Astrocyte (in vitro differentiated cells and primary cell): ENCODE measurements around the gene FABP1. TPM values are rescaled to one million over a fixed set of nuclear protein-coding genes. Genes with fewer than 3 reads are reported as not detected.

Experiments used
- DNase-seq: peaks from one replicate; pipeline ENCODE4 v3.0.0-alpha.2; 2010; ENCODE audit warnings: low read depth
- FAIRE-seq: peaks from 2 replicates; lab custom pipeline; 2011; peaks lifted over from hg19 to GRCh38; lab: Jason Lieb, UNC
- H2AFZ ChIP-seq: 2 replicates; pipeline ENCODE4 v1.6.0; 2012; ENCODE audit warnings: low read depth, low read length, inconsistent platforms
- H3K27ac ChIP-seq: 2 replicates; pipeline ENCODE4 v1.5.1; 2011; ENCODE audit warnings: low read depth, low read length, inconsistent platforms
- H3K27me3 ChIP-seq: 2 replicates; pipeline ENCODE4 v1.6.0; 2011; ENCODE audit warnings: low read length, inconsistent platforms; ENCODE audit not compliant: insufficient read depth
- H3K36me3 ChIP-seq: 2 replicates; pipeline ENCODE4 v1.5.1; 2011; ENCODE audit warnings: low read length, inconsistent platforms; ENCODE audit not compliant: insufficient read depth
- H3K4me1 ChIP-seq: 2 replicates; pipeline ENCODE4 v1.5.1; 2011; ENCODE audit warnings: low read length, inconsistent platforms; ENCODE audit not compliant: insufficient read depth
- H3K4me2 ChIP-seq: 2 replicates; pipeline ENCODE4 v1.6.0; 2012; ENCODE audit warnings: low read length, inconsistent platforms
- H3K4me3 ChIP-seq: 2 replicates; pipeline ENCODE4 v1.5.1; 2011; ENCODE audit warnings: low read depth, mild to moderate bottlenecking, low read length, inconsistent platforms; ENCODE audit not compliant: insufficient read depth
- H3K79me2 ChIP-seq: 2 replicates; pipeline ENCODE4 v1.6.0; 2012; ENCODE audit warnings: mild to moderate bottlenecking, low read length, inconsistent platforms; ENCODE audit not compliant: insufficient read depth
- H3K9ac ChIP-seq: 2 replicates; pipeline ENCODE4 v1.6.0; 2012; ENCODE audit warnings: mild to moderate bottlenecking, low read length, inconsistent platforms
- H3K9me3 ChIP-seq: 2 replicates; pipeline ENCODE4 v1.5.1; 2012; ENCODE audit warnings: low read depth, mild to moderate bottlenecking, low read length, inconsistent platforms; ENCODE audit not compliant: insufficient read depth
- H4K20me1 ChIP-seq: 2 replicates; pipeline ENCODE4 v1.6.0; 2012; ENCODE audit warnings: low read length, inconsistent platforms; ENCODE audit not compliant: insufficient read depth
- H3K27ac Mint-ChIP-seq: one replicate; pipeline ENCODE4 v1.8.0; 2021; ENCODE audit warnings: mild to moderate bottlenecking, mixed read lengths; ENCODE audit not compliant: unreplicated experiment
- H3K27me3 Mint-ChIP-seq: one replicate; pipeline ENCODE4 v1.8.0; 2021; ENCODE audit warnings: low read depth, mixed read lengths; ENCODE audit not compliant: unreplicated experiment
- H3K36me3 Mint-ChIP-seq: one replicate; pipeline ENCODE4 v1.8.0; 2021; ENCODE audit warnings: low read depth, mixed read lengths; ENCODE audit not compliant: unreplicated experiment
- H3K4me1 Mint-ChIP-seq: one replicate; pipeline ENCODE4 v1.8.0; 2021; ENCODE audit warnings: low read depth, mixed read lengths; ENCODE audit not compliant: unreplicated experiment
- H3K4me3 Mint-ChIP-seq: one replicate; pipeline ENCODE4 v1.8.0; 2021; ENCODE audit warnings: mild to moderate bottlenecking, moderate library complexity, mixed read lengths; ENCODE audit not compliant: unreplicated experiment
- H3K9me3 Mint-ChIP-seq: one replicate; pipeline ENCODE4 v1.8.0; 2021; ENCODE audit warnings: mild to moderate bottlenecking, mixed read lengths; ENCODE audit not compliant: unreplicated experiment
- EZH2 ChIP-seq: IDR thresholded peaks from 2 replicates; pipeline ENCODE4 v1.6.1; 2012; ENCODE audit warnings: mild to moderate bottlenecking, low read length, inconsistent platforms; ENCODE audit not compliant: insufficient read depth
- total RNA-seq: library from RNA; stranded (reverse); gene quantifications from 2 replicates; pipeline ENCODE4 v1.2.1, GENCODE V29; 2021
- TF ChIP-seq, protein P1 (sequence below): IDR thresholded peaks from 2 replicates; pipeline ENCODE4 v1.5.1; 2011; ENCODE audit warnings: low read depth, mild to moderate bottlenecking, inconsistent platforms, low read length, moderate library complexity; ENCODE audit not compliant: insufficient read depth

The FABP1 gene
- total RNA-seq, 1 donor from 2014 or later, result not detected

DNA sequence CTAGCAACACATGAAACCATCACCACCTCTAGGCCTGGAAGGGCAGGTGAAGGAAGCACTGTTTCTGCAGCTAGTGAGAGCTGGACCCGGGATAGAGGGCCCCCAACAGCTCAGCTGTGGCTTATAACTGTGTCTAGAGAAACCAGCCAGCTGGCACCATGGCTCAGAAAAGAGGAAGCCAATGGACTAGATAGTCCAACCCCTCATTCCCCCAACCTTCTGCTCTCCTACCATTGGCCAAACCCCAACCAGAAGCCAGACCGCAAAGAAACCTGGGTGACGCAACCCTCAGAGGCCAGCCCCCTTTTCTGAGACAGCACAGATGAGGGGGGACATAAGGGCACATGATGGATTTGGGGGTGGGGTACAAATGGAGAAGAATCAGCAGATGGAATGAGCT, 35.9 kb downstream of the FABP1 start:
- H3K4me2 ChIP-seq, result no peak overlapping the region
- H3K27me3 Mint-ChIP-seq, result peaks cover 14% of the 10 kb centered on the region
- H3K4me1 ChIP-seq, result no peaks in the 10 kb centered on the region
- TF ChIP-seq, protein P1, sequence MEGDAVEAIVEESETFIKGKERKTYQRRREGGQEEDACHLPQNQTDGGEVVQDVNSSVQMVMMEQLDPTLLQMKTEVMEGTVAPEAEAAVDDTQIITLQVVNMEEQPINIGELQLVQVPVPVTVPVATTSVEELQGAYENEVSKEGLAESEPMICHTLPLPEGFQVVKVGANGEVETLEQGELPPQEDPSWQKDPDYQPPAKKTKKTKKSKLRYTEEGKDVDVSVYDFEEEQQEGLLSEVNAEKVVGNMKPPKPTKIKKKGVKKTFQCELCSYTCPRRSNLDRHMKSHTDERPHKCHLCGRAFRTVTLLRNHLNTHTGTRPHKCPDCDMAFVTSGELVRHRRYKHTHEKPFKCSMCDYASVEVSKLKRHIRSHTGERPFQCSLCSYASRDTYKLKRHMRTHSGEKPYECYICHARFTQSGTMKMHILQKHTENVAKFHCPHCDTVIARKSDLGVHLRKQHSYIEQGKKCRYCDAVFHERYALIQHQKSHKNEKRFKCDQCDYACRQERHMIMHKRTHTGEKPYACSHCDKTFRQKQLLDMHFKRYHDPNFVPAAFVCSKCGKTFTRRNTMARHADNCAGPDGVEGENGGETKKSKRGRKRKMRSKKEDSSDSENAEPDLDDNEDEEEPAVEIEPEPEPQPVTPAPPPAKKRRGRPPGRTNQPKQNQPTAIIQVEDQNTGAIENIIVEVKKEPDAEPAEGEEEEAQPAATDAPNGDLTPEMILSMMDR, result no peak
- TF ChIP-seq EZH2, result no peak
- no peaks in the 10 kb centered on the region for H4K20me1 ChIP-seq
- peaks cover 8% of the 10 kb centered on the region for H3K4me1 Mint-ChIP-seq
- no peak for FAIRE-seq
- H3K27me3 ChIP-seq, result no peaks in the 10 kb centered on the region
- no peak overlapping the region for H3K27ac Mint-ChIP-seq
- no peak for DNase-seq
- no peaks in the 10 kb centered on the region for H3K9me3 Mint-ChIP-seq
- no peak overlapping the region for H3K9ac ChIP-seq
- no peaks in the 10 kb centered on the region for H3K36me3 ChIP-seq
- H3K79me2 ChIP-seq, result no peaks in the 10 kb centered on the region
- H2AFZ ChIP-seq, result no peak overlapping the region
- H3K4me3 ChIP-seq, result no peak overlapping the region
- no peaks in the 10 kb centered on the region for H3K36me3 Mint-ChIP-seq
- no peaks in the 10 kb centered on the region for H3K9me3 ChIP-seq
- no peak overlapping the region for H3K27ac ChIP-seq
- H3K4me3 Mint-ChIP-seq, result no peak overlapping the region

DNA sequence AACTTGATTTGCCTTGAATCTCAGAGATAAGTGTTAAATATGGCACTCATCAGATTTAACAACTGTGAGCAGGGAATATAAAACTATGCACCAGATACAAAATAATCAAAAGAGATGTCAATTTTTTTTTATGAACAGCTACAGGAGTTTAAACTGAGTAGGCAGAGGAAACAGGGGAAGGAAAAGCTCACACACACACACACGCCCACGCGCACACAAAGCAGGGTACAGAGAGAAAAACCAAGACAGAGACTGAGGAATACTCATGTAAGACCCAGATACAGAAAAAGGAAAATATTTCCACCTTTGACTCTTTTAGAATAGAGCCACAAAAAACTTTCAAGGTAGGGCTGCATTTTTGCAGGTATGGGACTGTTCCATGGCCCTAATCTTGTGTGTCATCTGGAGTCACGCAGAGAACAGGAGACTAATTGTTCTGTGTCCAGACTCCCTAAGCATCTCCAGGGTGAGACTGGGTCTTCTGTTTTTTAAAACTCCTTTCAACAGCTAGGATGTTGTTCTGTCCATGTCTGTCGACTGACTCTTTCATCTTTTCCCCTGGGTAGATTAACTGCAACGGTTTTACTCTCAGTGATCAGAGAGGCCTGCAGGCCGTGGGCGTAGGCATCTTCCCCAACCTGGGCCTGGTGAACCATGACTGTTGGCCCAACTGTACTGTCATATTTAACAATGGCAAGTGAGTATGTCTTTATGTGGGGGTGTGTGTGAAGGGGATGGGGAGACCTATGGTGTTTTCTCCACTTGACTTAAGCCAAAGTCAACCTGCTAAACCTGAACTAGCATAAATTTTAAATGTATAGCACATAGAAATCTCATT, 37.2 kb downstream of the FABP1 start:
- H3K9me3 Mint-ChIP-seq, result no peaks in the 10 kb centered on the region
- Histone ChIP-seq H3K36me3 (no peaks in the 10 kb centered on the region), H3K9me3 (no peaks in the 10 kb centered on the region), H4K20me1 (no peaks in the 10 kb centered on the region), H3K4me3 (no peak overlapping the region), H3K27ac (no peak overlapping the region), H3K4me2 (no peak overlapping the region), H3K79me2 (no peaks in the 10 kb centered on the region), H3K4me1 (no peaks in the 10 kb centered on the region), H3K27me3 (no peaks in the 10 kb centered on the region), H3K9ac (no peak overlapping the region), H2AFZ (no peak overlapping the region)
- H3K4me1 Mint-ChIP-seq, result peaks cover 8% of the 10 kb centered on the region
- H3K27me3 Mint-ChIP-seq, result peaks cover 7% of the 10 kb centered on the region
- DNase-seq, result no peak
- TF ChIP-seq, protein P1, result no peak
- TF ChIP-seq EZH2, result no peak
- no peak overlapping the region for H3K4me3 Mint-ChIP-seq
- FAIRE-seq, result no peak
- no peak overlapping the region for H3K27ac Mint-ChIP-seq
- no peaks in the 10 kb centered on the region for H3K36me3 Mint-ChIP-seq

DNA sequence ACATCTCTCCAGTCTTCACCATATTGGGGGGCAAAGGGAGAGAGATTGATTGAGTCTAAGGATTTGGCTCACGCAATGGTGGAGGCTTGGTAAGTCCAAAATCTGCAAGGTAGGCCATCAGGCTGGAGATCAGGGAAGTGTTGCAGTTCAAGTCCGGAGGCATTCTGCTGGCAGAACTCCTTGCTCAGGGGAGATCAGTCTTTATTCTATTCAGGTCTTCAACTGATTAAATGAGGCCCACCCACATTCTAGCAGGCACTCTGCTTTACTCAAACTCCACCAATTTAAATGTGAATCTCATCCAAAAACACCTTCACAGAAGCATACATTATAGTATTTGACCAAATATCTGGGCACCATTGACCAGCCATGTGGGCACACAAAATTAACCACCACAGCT, 38.9 kb downstream of the FABP1 start:
- Histone ChIP-seq H4K20me1 (no peaks in the 10 kb centered on the region), H2AFZ (no peak overlapping the region), H3K27me3 (no peaks in the 10 kb centered on the region), H3K4me3 (no peak overlapping the region), H3K79me2 (no peaks in the 10 kb centered on the region), H3K4me1 (no peaks in the 10 kb centered on the region), H3K36me3 (no peaks in the 10 kb centered on the region), H3K9ac (no peak overlapping the region), H3K4me2 (no peak overlapping the region), H3K9me3 (no peaks in the 10 kb centered on the region), H3K27ac (no peak overlapping the region)
- no peak for TF ChIP-seq EZH2
- Mint-ChIP-seq H3K4me3 (no peak overlapping the region), H3K27me3 (peaks cover 4% of the 10 kb centered on the region), H3K9me3 (no peaks in the 10 kb centered on the region), H3K36me3 (no peaks in the 10 kb centered on the region), H3K4me1 (peaks cover 8% of the 10 kb centered on the region), H3K27ac (no peak overlapping the region)
- FAIRE-seq, result no peak
- DNase-seq, result no peak
